Fibroblast of lung (primary cell): ENCODE measurements around the gene KCNT1. TPM values are rescaled to one million over a fixed set of nuclear protein-coding genes. Genes with fewer than 3 reads are reported as not detected.

Experiments
- DNase-seq, 2 donors: peaks; one replicate each; pipeline versions ENCODE4 v3.0.0 to v3.0.0-alpha.2; 2010; ENCODE audit warnings: low read depth in 2 of 2
- H2AFZ ChIP-seq: 2 replicates; pipeline ENCODE4 v1.5.1; 2012; ENCODE audit warnings: low read length, control low read depth, inconsistent platforms
- H3K27ac ChIP-seq: 2 replicates; pipeline ENCODE4 v1.5.1; 2011; ENCODE audit warnings: low read length, control low read depth; ENCODE audit not compliant: insufficient read depth
- H3K27me3 ChIP-seq: 2 replicates; pipeline ENCODE4 v1.5.1; 2011; ENCODE audit warnings: mild to moderate bottlenecking, low read length; ENCODE audit not compliant: control insufficient read depth, insufficient read depth
- H3K36me3 ChIP-seq: 2 replicates; pipeline ENCODE4 v1.5.1; 2011; ENCODE audit warnings: low read length; ENCODE audit not compliant: control insufficient read depth, insufficient read depth
- H3K4me1 ChIP-seq: 2 replicates; pipeline ENCODE4 v1.5.1; 2011; ENCODE audit warnings: low read length; ENCODE audit not compliant: control insufficient read depth, insufficient read depth; ENCODE audit errors: extremely low read depth
- H3K4me2 ChIP-seq: 2 replicates; pipeline ENCODE4 v1.5.1; 2011; ENCODE audit warnings: low read length, control low read depth; ENCODE audit not compliant: insufficient read depth; ENCODE audit errors: extremely low read depth
- H3K4me3 ChIP-seq, 4 experiments: fragments of 200-600 bp in 1 of 4; sonication (generic) in 1 of 4; replicated peaks in 1 of 4; 2 replicates each; pipeline ENCODE4 v1.5.1; 2011 to 2016; ENCODE audit warnings: low read length in 4 of 4, low read depth in 3 of 4, mild to moderate bottlenecking in 3 of 4, control low read depth in 2 of 4, inconsistent platforms in 1 of 4, mixed read lengths in 1 of 4; ENCODE audit not compliant: insufficient read depth in 1 of 4; ENCODE audit errors: control extremely low read depth in 1 of 4
- H3K79me2 ChIP-seq: 2 replicates; pipeline ENCODE4 v1.5.1; 2012; ENCODE audit warnings: mild to moderate bottlenecking, low read length, inconsistent platforms; ENCODE audit not compliant: control insufficient read depth, insufficient read depth
- H3K9ac ChIP-seq: 2 replicates; pipeline ENCODE4 v1.5.1; 2011; ENCODE audit warnings: mild to moderate bottlenecking, low read length, control low read depth; ENCODE audit not compliant: insufficient read depth
- H3K9me3 ChIP-seq: 2 replicates; pipeline ENCODE4 v1.5.1; 2012; ENCODE audit warnings: low read depth, low read length; ENCODE audit not compliant: control insufficient read depth, insufficient read depth
- H4K20me1 ChIP-seq: 2 replicates; pipeline ENCODE4 v1.5.1; 2011; ENCODE audit warnings: low read length; ENCODE audit not compliant: control insufficient read depth, insufficient read depth; ENCODE audit errors: extremely low read depth
- EZH2 ChIP-seq: IDR thresholded peaks from 2 replicates; pipeline ENCODE4 v1.5.1; 2012; ENCODE audit warnings: low read length, control low read depth, mild to moderate bottlenecking; ENCODE audit errors: missing control alignments
- polyA plus RNA-seq, 2 donors: library from polyadenylated mRNA; depleted of rRNA in 1 of 2; stranded (reverse) in 1 of 2; unstranded in 1 of 2; fragments of >200 nt; gene quantifications; 2 replicates each; pipeline ENCODE4 v1.2.1, GENCODE V29; 2011 to 2012; ENCODE audit warnings: missing spikeins in 1 of 2
- total RNA-seq: library from RNA; depleted of rRNA; stranded (reverse); fragments of >200 nt; gene quantifications from 2 replicates; pipeline ENCODE4 v1.2.1, GENCODE V29; 2014
- TF ChIP-seq, protein P1 (sequence below), 2 donors: IDR thresholded peaks in 1 of 2; conservative IDR thresholded peaks in 1 of 2; 1 replicate in 1 of 2; 2 replicates in 1 of 2; pipeline ENCODE4 v1.5.1; 2011 to 2012; ENCODE audit warnings: low read length in 2 of 2, control low read depth in 1 of 2, inconsistent platforms in 1 of 2, low read depth in 1 of 2, mild to moderate bottlenecking in 1 of 2

The KCNT1 gene
- total and polyA plus RNA-seq, 2 donors (not counting 1 experiment from before 2014, with no cell fraction given) = not detected

DNA sequence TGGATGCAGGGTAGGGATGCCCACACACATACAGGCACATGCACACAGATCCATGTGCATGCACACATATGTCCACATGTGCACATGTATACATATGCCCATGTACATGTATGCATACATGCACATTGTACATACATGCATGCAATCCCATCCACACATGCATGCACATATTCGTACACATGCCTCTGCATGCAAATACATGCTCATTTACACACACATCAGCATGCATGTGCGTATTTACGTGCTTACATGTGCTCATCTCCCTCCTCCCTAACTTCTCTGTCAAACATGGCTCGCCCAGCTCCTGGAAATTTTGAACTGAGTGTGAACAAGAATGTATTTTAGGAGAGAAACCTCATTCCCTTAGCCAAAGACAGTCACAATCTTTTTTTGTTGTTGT, 6.2 kb downstream of the KCNT1 start:
- no peak overlapping the region for H3K4me2 ChIP-seq
- no peak overlapping the region for H3K9ac ChIP-seq
- TF ChIP-seq, protein P1, sequence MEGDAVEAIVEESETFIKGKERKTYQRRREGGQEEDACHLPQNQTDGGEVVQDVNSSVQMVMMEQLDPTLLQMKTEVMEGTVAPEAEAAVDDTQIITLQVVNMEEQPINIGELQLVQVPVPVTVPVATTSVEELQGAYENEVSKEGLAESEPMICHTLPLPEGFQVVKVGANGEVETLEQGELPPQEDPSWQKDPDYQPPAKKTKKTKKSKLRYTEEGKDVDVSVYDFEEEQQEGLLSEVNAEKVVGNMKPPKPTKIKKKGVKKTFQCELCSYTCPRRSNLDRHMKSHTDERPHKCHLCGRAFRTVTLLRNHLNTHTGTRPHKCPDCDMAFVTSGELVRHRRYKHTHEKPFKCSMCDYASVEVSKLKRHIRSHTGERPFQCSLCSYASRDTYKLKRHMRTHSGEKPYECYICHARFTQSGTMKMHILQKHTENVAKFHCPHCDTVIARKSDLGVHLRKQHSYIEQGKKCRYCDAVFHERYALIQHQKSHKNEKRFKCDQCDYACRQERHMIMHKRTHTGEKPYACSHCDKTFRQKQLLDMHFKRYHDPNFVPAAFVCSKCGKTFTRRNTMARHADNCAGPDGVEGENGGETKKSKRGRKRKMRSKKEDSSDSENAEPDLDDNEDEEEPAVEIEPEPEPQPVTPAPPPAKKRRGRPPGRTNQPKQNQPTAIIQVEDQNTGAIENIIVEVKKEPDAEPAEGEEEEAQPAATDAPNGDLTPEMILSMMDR (conservative IDR thresholded peaks at IDR 0.05 in 1 of 2, IDR thresholded peaks at IDR 0.05 in 1 of 2; ENCODE audit: low read depth in 1 of 2, low read length in 2 of 2) = no peak
- TF ChIP-seq EZH2 = no peak
- H4K20me1 ChIP-seq = no peaks in the 10 kb centered on the region
- no peaks in the 10 kb centered on the region for H3K27me3 ChIP-seq
- H3K4me1 ChIP-seq = no peaks in the 10 kb centered on the region
- no peak overlapping the region for H3K27ac ChIP-seq
- DNase-seq = no peak
- H2AFZ ChIP-seq = no peak overlapping the region
- no peaks in the 10 kb centered on the region for H3K79me2 ChIP-seq
- no peak overlapping the region for H3K4me3 ChIP-seq
- no peaks in the 10 kb centered on the region for H3K36me3 ChIP-seq
- H3K9me3 ChIP-seq = no peaks in the 10 kb centered on the region

DNA sequence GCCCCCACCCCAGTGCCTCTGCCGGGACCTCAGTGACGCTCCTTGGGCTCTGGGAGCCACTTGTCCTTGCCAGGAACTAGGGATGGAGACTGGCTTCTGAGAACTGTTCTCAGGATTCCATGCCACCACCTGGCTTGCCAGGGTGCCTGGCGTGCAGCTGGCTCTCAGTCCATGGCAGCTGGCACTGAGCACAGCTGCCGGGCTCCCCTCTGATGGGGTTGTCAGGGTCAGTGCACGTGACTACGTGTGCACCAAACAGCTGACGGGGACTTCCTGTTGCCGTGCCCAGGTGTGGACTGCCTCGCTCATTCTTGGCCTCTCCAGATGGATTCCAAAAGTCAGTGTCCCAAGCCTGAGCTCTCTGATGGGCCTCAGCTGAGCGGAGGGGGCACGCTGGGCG, 9.4 kb downstream of the KCNT1 start:
- H3K27me3 ChIP-seq = peaks cover 8% of the 10 kb centered on the region
- TF ChIP-seq EZH2 = no peak
- TF ChIP-seq, protein P1 (conservative IDR thresholded peaks at IDR 0.05 in 1 of 2, IDR thresholded peaks at IDR 0.05 in 1 of 2; ENCODE audit: low read depth in 1 of 2, low read length in 2 of 2) = no peak
- no peaks in the 10 kb centered on the region for H3K4me1 ChIP-seq
- H3K4me2 ChIP-seq = no peak overlapping the region
- no peaks in the 10 kb centered on the region for H3K9me3 ChIP-seq
- no peak overlapping the region for H2AFZ ChIP-seq
- H3K27ac ChIP-seq = no peak overlapping the region
- no peak overlapping the region for H3K4me3 ChIP-seq
- H3K36me3 ChIP-seq = no peaks in the 10 kb centered on the region
- H4K20me1 ChIP-seq = no peaks in the 10 kb centered on the region
- DNase-seq = no peak
- H3K9ac ChIP-seq = no peak overlapping the region
- H3K79me2 ChIP-seq = no peaks in the 10 kb centered on the region

DNA sequence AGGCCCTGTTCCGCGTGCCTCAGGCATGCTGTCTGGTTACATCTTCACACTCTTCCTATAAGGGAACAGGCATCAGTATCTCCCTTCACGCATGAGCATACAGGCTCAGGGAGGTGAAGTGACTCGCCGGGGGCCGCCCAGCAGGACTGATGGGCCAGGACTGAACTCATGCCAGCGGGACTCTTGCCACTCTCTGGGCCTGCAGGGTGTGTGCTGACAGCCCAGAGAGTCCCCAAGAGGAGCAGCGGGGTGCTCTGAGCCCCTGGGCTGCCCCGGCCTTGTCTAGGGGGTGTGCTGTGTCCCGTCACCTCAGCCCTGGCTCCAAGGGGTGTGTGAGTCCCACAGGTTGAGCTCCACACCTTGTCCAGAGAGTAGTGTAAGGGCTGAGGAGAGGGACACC, 9.9 kb downstream of the KCNT1 start:
- no peaks in the 10 kb centered on the region for H3K4me1 ChIP-seq
- TF ChIP-seq, protein P1 (conservative IDR thresholded peaks at IDR 0.05 in 1 of 2, IDR thresholded peaks at IDR 0.05 in 1 of 2; ENCODE audit: low read depth in 1 of 2, low read length in 2 of 2) = no peak
- TF ChIP-seq EZH2 = no peak
- no peak for DNase-seq
- no peaks in the 10 kb centered on the region for H4K20me1 ChIP-seq
- H3K9ac ChIP-seq = no peak overlapping the region
- no peak overlapping the region for H3K27ac ChIP-seq
- H3K9me3 ChIP-seq = no peaks in the 10 kb centered on the region
- no peaks in the 10 kb centered on the region for H3K36me3 ChIP-seq
- no peaks in the 10 kb centered on the region for H3K79me2 ChIP-seq
- no peak overlapping the region for H2AFZ ChIP-seq
- H3K4me3 ChIP-seq = no peak overlapping the region
- H3K4me2 ChIP-seq = no peak overlapping the region
- peaks cover 8% of the 10 kb centered on the region for H3K27me3 ChIP-seq
